Caco-2 (cell line): ENCODE data around the gene CFB. TPM values are rescaled to one million over a fixed set of nuclear protein-coding genes. Genes with fewer than 3 reads are reported as not detected.

ENCODE experiments used
- BruUV-seq: library from RNA; stranded (reverse); fragments of 400-500 nt; replicated peaks from 2 replicates; lab custom pipeline; 2021; lab: Mats Ljungman, UMichigan
- CTCF ChIA-PET: fragments of 300-600 bp; sonication (Branson Sonifier 250); formaldehyde crosslinking; loops from one replicate; lab custom pipeline; 2022; ENCODE audit warnings: antibody characterized with exemption; lab: Charles Lee
- POLR2A ChIA-PET: fragments of 300-600 bp; sonication (Branson Sonifier 250); formaldehyde crosslinking; loops from one replicate; lab custom pipeline; 2022; ENCODE audit warnings: antibody characterized with exemption; lab: Charles Lee
- DNase-seq, 2 experiments: peaks; one replicate each; pipeline versions ENCODE4 v3.0.0 to v3.0.0-alpha.2; 2020 to 2022
- H3K27me3 ChIP-seq: replicated peaks from 2 replicates; pipeline ENCODE4 v1.6.0; 2011; ENCODE audit warnings: low read length; ENCODE audit not compliant: control insufficient read depth, insufficient read depth
- H3K36me3 ChIP-seq: 2 replicates; pipeline ENCODE4 v1.5.1; 2011; ENCODE audit warnings: low read length; ENCODE audit not compliant: control insufficient read depth, insufficient read depth
- H3K4me1 ChIP-seq: fragments of 250-450 bp; sonication (Bioruptor Pico); 2 replicates; pipeline ENCODE4 v1.5.1; 2020; ENCODE audit warnings: mild to moderate bottlenecking
- H3K4me3 ChIP-seq: 2 replicates; pipeline ENCODE4 v1.5.1; 2011; ENCODE audit warnings: low read depth, mild to moderate bottlenecking, control low read depth, low read length
- H3K9me3 ChIP-seq: fragments of 250-450 bp; sonication (Bioruptor Pico); 2 replicates; pipeline ENCODE4 v1.5.1; 2020; ENCODE audit warnings: mild to moderate bottlenecking, moderate library complexity
- H3K27ac Mint-ChIP-seq: one replicate; pipeline ENCODE4 v1.8.0; 2022; ENCODE audit warnings: mixed read lengths; ENCODE audit not compliant: unreplicated experiment
- H3K27me3 Mint-ChIP-seq: one replicate; pipeline ENCODE4 v1.8.0; 2022; ENCODE audit warnings: mixed read lengths; ENCODE audit not compliant: insufficient read depth, unreplicated experiment
- H3K36me3 Mint-ChIP-seq: one replicate; pipeline ENCODE4 v1.8.0; 2022; ENCODE audit warnings: mild to moderate bottlenecking, mixed read lengths; ENCODE audit not compliant: insufficient read depth, unreplicated experiment
- H3K4me1 Mint-ChIP-seq: one replicate; pipeline ENCODE4 v1.8.0; 2022; ENCODE audit warnings: low read depth, mixed read lengths; ENCODE audit not compliant: unreplicated experiment
- H3K4me3 Mint-ChIP-seq: one replicate; pipeline ENCODE4 v1.8.0; 2022; ENCODE audit warnings: mild to moderate bottlenecking, moderate library complexity, mixed read lengths; ENCODE audit not compliant: unreplicated experiment
- H3K9me3 Mint-ChIP-seq: one replicate; pipeline ENCODE4 v1.8.0; 2022; ENCODE audit warnings: mixed read lengths; ENCODE audit not compliant: unreplicated experiment
- CTCF ChIP-seq, 2 experiments: fragments of 200-600 bp in 1 of 2; IDR thresholded peaks; 1 replicate in 1 of 2; 2 replicates in 1 of 2; pipeline versions ENCODE4 v1.5.1 to v1.8.0; 2011 to 2022; ENCODE audit warnings: antibody characterized with exemption in 1 of 2, control low read depth in 1 of 2, inconsistent platforms in 1 of 2, low read depth in 1 of 2, low read length in 1 of 2, mild to moderate bottlenecking in 1 of 2, moderate library complexity in 1 of 2; ENCODE audit not compliant: insufficient read depth in 1 of 2, severe bottlenecking in 1 of 2, unreplicated experiment in 1 of 2
- intact Hi-C: fragments of 100-400 bp; cut with micrococcal nuclease; formaldehyde crosslinking; loops from one replicate; pipeline ENCODE4 v1.10.0; 2022; ENCODE audit not compliant: unreplicated experiment
- total RNA-seq: library from RNA; stranded (reverse); gene quantifications from 2 replicates; pipeline ENCODE4 v1.2.3, GENCODE V29; 2022

The CFB gene
- total RNA-seq, 1 experiment from 2014 or later = 32.1 TPM

- Mint-ChIP-seq H3K4me3 (peak overlapping the region; percentile 96), H3K36me3 (peaks cover 49% of the 10 kb centered on the region), H3K27me3 (no peaks in the 10 kb centered on the region), H3K4me1 (peaks cover 20% of the 10 kb centered on the region), H3K9me3 (no peaks in the 10 kb centered on the region), H3K27ac (peak overlapping the region; percentile 91)
- TF ChIP-seq CTCF (IDR thresholded peaks at IDR 0.05; ENCODE audit: insufficient read depth in 1 of 2, low read depth in 1 of 2, low read length in 1 of 2, severe bottlenecking in 1 of 2, unreplicated experiment in 1 of 2) = no peak
- peaks cover 18% of the 10 kb centered on the region for H3K4me1 ChIP-seq
- no peaks in the 10 kb centered on the region; the same call in none of the 2 replicates for H3K36me3 ChIP-seq
- no peaks in the 10 kb centered on the region for H3K27me3 ChIP-seq
- peak in 1 of 2 experiments; percentile 49 for DNase-seq
- CTCF ChIA-PET = interaction anchor here (0.6 to 3.2 kb wide), 7 partner anchors 11 to 158 kb away, joined by 3 to 24 read pairs (median 3); partner anchors contain the start of gene DXO
- peak overlapping the region; percentile 97 for H3K4me3 ChIP-seq
- H3K9me3 ChIP-seq = no peaks in the 10 kb centered on the region
- POLR2A ChIA-PET = interaction anchor here (0.6 to 2.0 kb wide), 9 partner anchors 24 to 400 kb away, joined by 3 to 19 read pairs (median 6); partner anchors contain the start of genes CFB, DXO, HSPA1A and HSPA1B
- BruUV-seq = no TSS peak
- intact Hi-C loops = loop anchor here (1.0 kb wide), 1 partner anchor 54 kb away; no protein-coding TSS in a partner anchor
Observed at GRCh38 chr6:31898383-31899011, 47.4 kb upstream of the CFB start.

GRCh38 chr6:31899215-31899614 lies 46.7 kb upstream of the CFB start:
- H3K4me1 ChIP-seq = peaks cover 23% of the 10 kb centered on the region
- intact Hi-C loops = no loop called here
- peaks cover 42% of the 10 kb centered on the region for H3K36me3 Mint-ChIP-seq
- H3K27me3 ChIP-seq = no peaks in the 10 kb centered on the region
- ChIA-PET POLR2A (interaction anchor here (1.3 kb wide), 1 partner anchor 73 kb away, joined by 10 read pairs; the partner anchor contains the start of gene DXO), CTCF (interaction anchor here (1.5 to 3.2 kb wide), 2 partner anchors 53 to 73 kb away, joined by 3 to 24 read pairs; partner anchors contain the start of gene DXO)
- DNase-seq = no peak
- no peaks in the 10 kb centered on the region for H3K27me3 Mint-ChIP-seq
- no peak overlapping the region for H3K27ac Mint-ChIP-seq
- H3K9me3 Mint-ChIP-seq = no peaks in the 10 kb centered on the region
- no peaks in the 10 kb centered on the region; the same call in none of the 2 replicates for H3K36me3 ChIP-seq
- no peak for TF ChIP-seq CTCF (IDR thresholded peaks at IDR 0.05; ENCODE audit: insufficient read depth in 1 of 2, low read depth in 1 of 2, low read length in 1 of 2, severe bottlenecking in 1 of 2, unreplicated experiment in 1 of 2)
- H3K4me3 ChIP-seq = no peak overlapping the region
- no TSS peak for BruUV-seq
- no peaks in the 10 kb centered on the region for H3K9me3 ChIP-seq
- H3K4me1 Mint-ChIP-seq = peaks cover 20% of the 10 kb centered on the region
- H3K4me3 Mint-ChIP-seq = peak overlapping the region; percentile 96

- Mint-ChIP-seq H3K36me3 (peaks cover 39% of the 10 kb centered on the region), H3K4me1 (peaks cover 20% of the 10 kb centered on the region), H3K27ac (no peak overlapping the region), H3K4me3 (peak overlapping the region; percentile 96), H3K9me3 (no peaks in the 10 kb centered on the region), H3K27me3 (no peaks in the 10 kb centered on the region)
- Histone ChIP-seq H3K9me3 (no peaks in the 10 kb centered on the region), H3K36me3 (no peaks in the 10 kb centered on the region; the same call in 1 of the 2 replicates), H3K4me1 (peaks cover 23% of the 10 kb centered on the region), H3K4me3 (no peak overlapping the region), H3K27me3 (no peaks in the 10 kb centered on the region)
- no peak for DNase-seq
- POLR2A ChIA-PET = no interaction called here
- intact Hi-C loops = loop anchor here (5.0 kb wide), 1 partner anchor 217 kb away; no protein-coding TSS in a partner anchor
- no TSS peak for BruUV-seq
- CTCF ChIA-PET = no interaction called here
- no peak for TF ChIP-seq CTCF (IDR thresholded peaks at IDR 0.05; ENCODE audit: insufficient read depth in 1 of 2, low read depth in 1 of 2, low read length in 1 of 2, severe bottlenecking in 1 of 2, unreplicated experiment in 1 of 2)
Observed at GRCh38 chr6:31899882-31900722, 45.8 kb upstream of the CFB start.
